GM21381 (cell line): ENCODE measurements around the gene STUM.
"Not testable (repeated sequence)": the region's sequence is repeated elsewhere in the genome, so short reads cannot be mapped to it uniquely, and the experiment has no call there.

ENCODE experiments used
- ATAC-seq: cut with Tn5 transposase; IDR thresholded peaks from one replicate; pipeline ENCODE4 v1.9.1; 2021; ENCODE audit warnings: mild to moderate bottlenecking, moderate library complexity; ENCODE audit not compliant: unreplicated experiment

Gene STUM

GRCh38 chr1:226579781-226580323, 31.3 kb downstream of the STUM start:
- ATAC-seq = no peak

GRCh38 chr1:226580625-226581270, 32.2 kb downstream of the STUM start:
- no peak for ATAC-seq

- no peak for ATAC-seq
These were observed 33.2 kb downstream of the STUM start for GRCh38 chr1:226581650-226582330.

GRCh38 chr1:226582966-226583365, 34.4 kb downstream of the STUM start:
- ATAC-seq = no peak

GRCh38 chr1:226584164-226584563, 35.6 kb downstream of the STUM start:
- ATAC-seq = no peak

GRCh38 chr1:226586116-226586515, 37.6 kb downstream of the STUM start:
- no peak for ATAC-seq

GRCh38 chr1:226586650-226587422, 38.3 kb downstream of the STUM start:
- no peak for ATAC-seq

- ATAC-seq = no peak
These were observed 39.9 kb downstream of the STUM start for GRCh38 chr1:226588484-226588883.

GRCh38 chr1:226589008-226589733, 40.6 kb downstream of the STUM start:
- ATAC-seq = no peak

- no peak for ATAC-seq
These were observed 42.0 kb downstream of the STUM start for GRCh38 chr1:226590614-226591013.

GRCh38 chr1:226593541-226593940, 45.0 kb downstream of the STUM start:
- ATAC-seq = no peak

- no peak for ATAC-seq
These were observed 48.1 kb downstream of the STUM start for GRCh38 chr1:226596531-226597165.

- no peak for ATAC-seq
These were observed 49.3 kb downstream of the STUM start for GRCh38 chr1:226597616-226598454.

- ATAC-seq = no peak
These were observed 49.9 kb downstream of the STUM start for GRCh38 chr1:226598455-226598849.

- not testable (repeated sequence) for ATAC-seq
These were observed 50.4 kb downstream of the STUM start for GRCh38 chr1:226598955-226599354.

- no peak for ATAC-seq
These were observed 51.2 kb downstream of the STUM start for GRCh38 chr1:226599636-226600238.

- no peak for ATAC-seq
These were observed 51.7 kb downstream of the STUM start for GRCh38 chr1:226600254-226600653.

GRCh38 chr1:226601456-226601855, 52.9 kb downstream of the STUM start:
- ATAC-seq = no peak
